HepG2 (cell line): ENCODE data around the gene ITPK1. TPM values are rescaled to one million over a fixed set of nuclear protein-coding genes. Genes with fewer than 3 reads are reported as not detected.

Source experiments
- ATAC-seq: fragments of 200-7000 bp; cut with Tn5 transposase; 3 replicates; pipeline ENCODE4 v1.9.1; 2020; ENCODE audit warnings: mild to moderate bottlenecking, moderate library complexity
- BruUV-seq: library from RNA; stranded (reverse); fragments of 400-500 nt; replicated peaks from 2 replicates; lab custom pipeline; 2021; lab: Mats Ljungman, UMichigan
- CTCF ChIA-PET: fragments of 300-600 bp; formaldehyde crosslinking; extraction: SDS; loops from one replicate; lab custom pipeline; 2021; ENCODE audit warnings: low total read pairs, inconsistent platforms, low intra/inter-chr PET ratio; lab: Yijun Ruan, JAX
- POLR2A ChIA-PET: fragments of 350-600 bp; sonication (Branson Sonifier 250); formaldehyde crosslinking; loops from one replicate; lab custom pipeline; 2020; ENCODE audit warnings: antibody characterized with exemption, inconsistent platforms; lab: Yijun Ruan, JAX
- DNase-seq: peaks from one replicate; pipeline ENCODE4 v3.0.0-alpha.2; 2015; ENCODE audit warnings: low spot score
- FAIRE-seq: peaks from 3 replicates; lab custom pipeline; 2011; peaks lifted over from hg19 to GRCh38; lab: Jason Lieb, UNC
- H2AFZ ChIP-seq: one replicate; pipeline ENCODE4 v1.6.1; 2011; ENCODE audit warnings: low read length, inconsistent platforms
- H3K27ac ChIP-seq: fragments of 300-600 bp; 3 replicates; pipeline ENCODE4 v1.8.0; 2011; ENCODE audit warnings: mixed run types, mild to moderate bottlenecking, mixed read lengths, low read length, inconsistent platforms; ENCODE audit not compliant: insufficient read depth; ENCODE audit errors: extremely low read length
- H3K27me3 ChIP-seq, 2 experiments: fragments of 200-600 bp in 1 of 2; 2 replicates in 1 of 2; 3 replicates in 1 of 2; pipeline versions ENCODE4 v1.6.0 to v1.8.0; 2011; ENCODE audit warnings: low read length in 2 of 2, mild to moderate bottlenecking in 2 of 2, moderate library complexity in 2 of 2, inconsistent platforms in 1 of 2; ENCODE audit not compliant: insufficient read depth in 2 of 2, control insufficient read depth in 1 of 2
- H3K36me3 ChIP-seq, 2 experiments: fragments of 200-600 bp in 1 of 2; replicated peaks in 1 of 2; 2 replicates in 1 of 2; 3 replicates in 1 of 2; pipeline versions ENCODE4 v1.5.1 to v1.8.0; 2011; ENCODE audit warnings: low read length in 2 of 2, inconsistent platforms in 1 of 2; ENCODE audit not compliant: insufficient read depth in 2 of 2, control insufficient read depth in 1 of 2
- H3K4me1 ChIP-seq: 2 replicates; pipeline ENCODE4 v1.5.1; 2012; ENCODE audit warnings: low read length, inconsistent platforms; ENCODE audit not compliant: insufficient read depth
- H3K4me2 ChIP-seq: 2 replicates; pipeline ENCODE4 v1.6.0; 2011; ENCODE audit warnings: low read depth, low read length, inconsistent platforms
- H3K4me3 ChIP-seq, 3 experiments: fragments of 200-600 bp in 1 of 3; sonication (generic), shearing (Covaris generic) in 1 of 3; replicated peaks in 1 of 3; 2 replicates each; pipeline ENCODE4 v1.5.1; 2011 to 2016; ENCODE audit warnings: low read length in 3 of 3, inconsistent platforms in 2 of 3, low read depth in 2 of 3, mild to moderate bottlenecking in 2 of 3, control low read depth in 1 of 3, mixed read lengths in 1 of 3; ENCODE audit not compliant: insufficient read depth in 1 of 3
- H3K79me2 ChIP-seq: one replicate; pipeline ENCODE4 v1.6.1; 2011; ENCODE audit warnings: low read length, inconsistent platforms; ENCODE audit not compliant: insufficient read depth
- H3K9ac ChIP-seq: 2 replicates; pipeline ENCODE4 v1.6.0; 2011; ENCODE audit warnings: mild to moderate bottlenecking, low read depth, low read length, inconsistent platforms; ENCODE audit not compliant: insufficient read depth
- H3K9me3 ChIP-seq: 2 replicates; pipeline ENCODE4 v1.5.1; 2012; ENCODE audit warnings: mild to moderate bottlenecking, low read length
- H4K20me1 ChIP-seq: 2 replicates; pipeline ENCODE4 v1.6.0; 2011; ENCODE audit warnings: inconsistent platforms, mild to moderate bottlenecking, low read length, moderate library complexity; ENCODE audit not compliant: insufficient read depth
- AGO1 ChIP-seq: fragments of 200-400 bp; formaldehyde crosslinking; IDR thresholded peaks from 2 replicates; pipeline ENCODE4 v1.6.1; 2017; ENCODE audit warnings: mild to moderate bottlenecking, low read depth, low read length, moderate library complexity; ENCODE audit not compliant: poor library complexity, severe bottlenecking
- MAFF ChIP-seq: IDR thresholded peaks from 2 replicates; pipeline ENCODE4 v1.6.1; 2011; ENCODE audit warnings: low read depth, low read length, improper control_type of control experiment
- MAFK ChIP-seq, 2 experiments: IDR thresholded peaks in 1 of 2; conservative IDR thresholded peaks in 1 of 2; 2 replicates each; pipeline ENCODE4 v1.6.1; 2011; ENCODE audit warnings: improper control_type of control experiment in 2 of 2, low read length in 2 of 2
- PITX1 ChIP-seq: sonication (generic); formaldehyde crosslinking; IDR thresholded peaks from 2 replicates; pipeline ENCODE4 v1.5.1; 2020; ENCODE audit warnings: mild to moderate bottlenecking, missing genetic modification reagents
- ZNF280D ChIP-seq: sonication (generic); formaldehyde crosslinking; IDR thresholded peaks from 2 replicates; pipeline ENCODE4 v1.5.1; 2020; ENCODE audit warnings: mild to moderate bottlenecking, missing genetic modification reagents
- ZNF652 ChIP-seq: IDR thresholded peaks from 2 replicates; pipeline ENCODE4 v1.6.1; 2016; ENCODE audit warnings: low read depth, borderline replicate concordance
- ZNF841 ChIP-seq: sonication (generic); formaldehyde crosslinking; IDR thresholded peaks from 2 replicates; pipeline ENCODE4 v1.8.1; 2023; ENCODE audit warnings: missing genetic modification reagents, borderline replicate concordance
- WGBS: methylation state at CpG from one replicate; pipeline ENCODE4 v1.1.6; 2017; ENCODE audit warnings: low lambda C conversion rate; 5-methylcytosine and 5-hydroxymethylcytosine counted together
- in situ Hi-C: cut with HindIII; loops from 2 replicates; pipeline ENCODE4 v1.10.0; 2017; ENCODE audit warnings: low pct_unique_long_range_greater_than_20kb; ENCODE audit not compliant: extremely low pct_ligation_motif_present
- intact Hi-C: fragments of 100-400 bp; cut with micrococcal nuclease; formaldehyde crosslinking; loops from one replicate; pipeline ENCODE4 v1.10.0; 2022; ENCODE audit not compliant: unreplicated experiment
- polyA plus RNA-seq, 8 experiments: library from polyadenylated mRNA; depleted of rRNA in 3 of 8; stranded (reverse) in 7 of 8; unstranded in 1 of 8; fragments of >200 nt; fragmentation: Illumina TruSeq in 4 of 8; extraction: Trizol in 4 of 8; gene quantifications; 2 replicates each; pipeline versions ENCODE4 v1.2.1 to v1.2.3, GENCODE V29; 2011 to 2016; ENCODE audit warnings: low read depth in 4 of 8, missing spikeins in 1 of 8, mixed read lengths in 1 of 8; ENCODE audit not compliant: insufficient read depth in 1 of 8
- total RNA-seq, 5 experiments: library from RNA; depleted of rRNA; stranded (reverse); fragments of >200 nt; fragmentation: Illumina TruSeq; extraction: Trizol; gene quantifications; 2 replicates each; pipeline ENCODE4 v1.2.3, GENCODE V29; 2016; ENCODE audit warnings: low read depth in 1 of 5
- TF ChIP-seq, protein P1 (sequence below): sonication (generic); formaldehyde crosslinking; IDR thresholded peaks from 2 replicates; pipeline ENCODE4 v1.8.0; 2022; ENCODE audit warnings: low read depth, missing genetic modification reagents
- TF ChIP-seq, protein P2 (sequence below): sonication (generic); formaldehyde crosslinking; IDR thresholded peaks from 2 replicates; pipeline ENCODE4 v1.5.0; 2020; ENCODE audit warnings: missing genetic modification reagents

ITPK1 gene
- total and polyA plus RNA-seq, 2 of the 13 experiments (the other 11 are each of a cell fraction or from before 2014, with no cell fraction given): 20.5 to 47.5 TPM

- no peaks in the 10 kb centered on the region for H3K9me3 ChIP-seq
- H3K36me3 ChIP-seq: no peaks in the 10 kb centered on the region
- 54% methylated on average over 3 of the region's 4 CpGs for WGBS
- peaks cover 0 to 3% of the 10 kb centered on the region in 2 experiments; a peak in 1 of 5 replicates for H3K27me3 ChIP-seq
- no peak overlapping the region for H3K9ac ChIP-seq
- in situ Hi-C loops: no loop called here
- 0 out of 2 replicates have a peak, but pooled peaks cover 4% of the 10 kb centered on the region for H4K20me1 ChIP-seq
- no peak for ATAC-seq
- no peaks in the 10 kb centered on the region for H3K79me2 ChIP-seq
- POLR2A ChIA-PET: no interaction called here
- TF ChIP-seq MAFK (conservative IDR thresholded peaks at IDR 0.05 in 1 of 2, IDR thresholded peaks at IDR 0.05 in 1 of 2; ENCODE audit: low read length in 2 of 2) (peak in 1 of 2 experiments; percentile 56; a peak in 3 of 4 replicates), ZNF652 (no peak), ZNF841 (no peak), AGO1 (no peak), MAFF (peak; percentile 50), PITX1 (CRISPR knock-in tag) (no peak), ZNF280D (CRISPR knock-in tag) (no peak)
- TF ChIP-seq, protein P1, sequence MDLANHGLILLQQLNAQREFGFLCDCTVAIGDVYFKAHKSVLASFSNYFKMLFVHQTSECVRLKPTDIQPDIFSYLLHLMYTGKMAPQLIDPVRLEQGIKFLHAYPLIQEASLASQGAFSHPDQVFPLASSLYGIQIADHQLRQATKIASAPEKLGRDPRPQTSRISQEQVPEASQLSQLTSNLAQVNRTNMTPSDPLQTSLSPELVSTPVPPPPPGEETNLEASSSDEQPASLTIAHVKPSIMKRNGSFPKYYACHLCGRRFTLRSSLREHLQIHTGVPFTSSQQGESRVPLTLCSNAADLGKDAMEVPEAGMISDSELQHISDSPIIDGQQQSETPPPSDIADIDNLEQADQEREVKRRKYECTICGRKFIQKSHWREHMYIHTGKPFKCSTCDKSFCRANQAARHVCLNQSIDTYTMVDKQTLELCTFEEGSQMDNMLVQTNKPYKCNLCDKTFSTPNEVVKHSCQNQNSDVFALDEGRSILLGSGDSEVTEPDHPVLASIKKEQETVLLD (CRISPR knock-in tag): no peak
- TF ChIP-seq, protein P2, sequence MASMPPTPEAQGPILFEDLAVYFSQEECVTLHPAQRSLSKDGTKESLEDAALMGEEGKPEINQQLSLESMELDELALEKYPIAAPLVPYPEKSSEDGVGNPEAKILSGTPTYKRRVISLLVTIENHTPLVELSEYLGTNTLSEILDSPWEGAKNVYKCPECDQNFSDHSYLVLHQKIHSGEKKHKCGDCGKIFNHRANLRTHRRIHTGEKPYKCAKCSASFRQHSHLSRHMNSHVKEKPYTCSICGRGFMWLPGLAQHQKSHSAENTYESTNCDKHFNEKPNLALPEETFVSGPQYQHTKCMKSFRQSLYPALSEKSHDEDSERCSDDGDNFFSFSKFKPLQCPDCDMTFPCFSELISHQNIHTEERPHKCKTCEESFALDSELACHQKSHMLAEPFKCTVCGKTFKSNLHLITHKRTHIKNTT (CRISPR knock-in tag): no peak
- TF ChIP-seq, all 625 proteins: peak for 2
- H3K27ac ChIP-seq: no peak overlapping the region
- H2AFZ ChIP-seq: no peak overlapping the region
- intact Hi-C loops: no loop called here
- H3K4me3 ChIP-seq: no peak overlapping the region
- H3K4me1 ChIP-seq: no peaks in the 10 kb centered on the region
- FAIRE-seq (no peak), DNase-seq (no peak)
- no TSS peak for BruUV-seq
- CTCF ChIA-PET: no interaction called here
- no peak overlapping the region for H3K4me2 ChIP-seq
These were observed 193.5 kb downstream of the ITPK1 start for GRCh38 chr14:92922155-92922735.
